GM12891 (cell line): ENCODE measurements around the gene MRPL10.

ENCODE experiments used
- PAX5 ChIP-seq: IDR thresholded peaks from 2 replicates; pipeline ENCODE4 v1.6.1; 2011; ENCODE audit warnings: low read length, moderate library complexity, mild to moderate bottlenecking; ENCODE audit not compliant: insufficient read depth, severe bottlenecking
- POLR2A ChIP-seq: IDR thresholded peaks from 2 replicates; pipeline ENCODE4 v1.6.1; 2011; ENCODE audit warnings: low read depth, low read length, control low read depth
- POLR2AphosphoS5 ChIP-seq: IDR thresholded peaks from 2 replicates; pipeline ENCODE4 v1.6.1; 2011; ENCODE audit warnings: low read depth, low read length, control low read depth
- POU2F2 ChIP-seq: IDR thresholded peaks from 2 replicates; pipeline ENCODE4 v1.6.1; 2011; ENCODE audit warnings: low read depth, mild to moderate bottlenecking, control low read depth, low read length, moderate library complexity
- SPI1 ChIP-seq: IDR thresholded peaks from 2 replicates; pipeline ENCODE4 v1.6.1; 2011; ENCODE audit warnings: low read depth, low read length, control low read depth
- TAF1 ChIP-seq: IDR thresholded peaks from 2 replicates; pipeline ENCODE4 v1.6.1; 2011; ENCODE audit warnings: low read depth, low read length, control low read depth

DNA sequence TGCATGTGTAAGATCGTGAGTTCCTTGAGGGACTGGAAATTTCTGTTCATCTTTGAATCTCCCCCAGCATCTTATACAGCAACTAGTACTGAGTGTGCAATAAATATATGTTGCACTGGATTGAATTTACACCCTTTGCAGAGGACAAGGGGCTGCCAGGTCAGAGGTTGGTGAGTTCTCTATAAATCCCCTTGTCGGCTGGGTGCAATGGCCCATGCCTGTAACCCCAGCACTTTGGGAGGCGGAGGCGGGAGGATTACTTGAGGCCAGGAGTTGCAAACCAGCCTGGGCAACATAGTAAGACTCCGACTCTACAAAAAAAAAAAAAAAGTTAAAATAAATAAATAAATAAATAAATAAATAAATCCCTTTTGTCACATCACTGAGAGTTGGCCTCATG is 29.0 kb upstream of the MRPL10 start:
- TF ChIP-seq POLR2A (no peak), POLR2AphosphoS5 (no peak), SPI1 (no peak), TAF1 (no peak), POU2F2 (no peak), PAX5 (no peak)
